Gastroesophageal sphincter (tissue), 3 donors: ENCODE results near the gene HS3ST6.

ENCODE experiments used
- POLR2A ChIP-seq, 2 donors: fragments of 450-650 bp; IDR thresholded peaks; one replicate each; pipeline ENCODE4 v1.6.1; 2017; ENCODE audit warnings: antibody characterized with exemption in 2 of 2, mild to moderate bottlenecking in 2 of 2, moderate library complexity in 1 of 2
- TF ChIP-seq, protein P1 (sequence below), 4 experiments: fragments of 200-600 bp in 2 of 4; fragments of 450-650 bp in 2 of 4; sonication (generic) in 1 of 4; IDR thresholded peaks; one replicate each; pipeline ENCODE4 v1.5.1; 2017 to 2019; ENCODE audit warnings: antibody characterized with exemption in 4 of 4, mild to moderate bottlenecking in 2 of 4, moderate library complexity in 2 of 4

DNA sequence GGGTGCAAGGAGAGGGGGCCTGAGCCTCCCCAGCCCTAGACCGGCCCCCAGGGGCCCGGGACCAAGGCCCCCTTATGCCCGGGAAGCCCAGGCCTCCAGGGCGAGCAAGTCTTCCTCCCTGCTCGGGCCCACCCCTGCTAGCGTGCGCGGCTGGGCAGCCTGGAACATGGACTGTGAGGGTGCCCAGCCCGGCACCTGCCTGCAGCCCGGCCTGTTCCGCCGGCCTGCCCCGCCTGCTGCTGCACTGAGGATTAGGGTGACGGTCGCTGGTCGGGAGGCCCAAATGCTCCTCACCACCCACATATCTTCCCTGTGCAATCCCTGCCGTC is 6.0 kb downstream of the HS3ST6 start:
- TF ChIP-seq, protein P1, sequence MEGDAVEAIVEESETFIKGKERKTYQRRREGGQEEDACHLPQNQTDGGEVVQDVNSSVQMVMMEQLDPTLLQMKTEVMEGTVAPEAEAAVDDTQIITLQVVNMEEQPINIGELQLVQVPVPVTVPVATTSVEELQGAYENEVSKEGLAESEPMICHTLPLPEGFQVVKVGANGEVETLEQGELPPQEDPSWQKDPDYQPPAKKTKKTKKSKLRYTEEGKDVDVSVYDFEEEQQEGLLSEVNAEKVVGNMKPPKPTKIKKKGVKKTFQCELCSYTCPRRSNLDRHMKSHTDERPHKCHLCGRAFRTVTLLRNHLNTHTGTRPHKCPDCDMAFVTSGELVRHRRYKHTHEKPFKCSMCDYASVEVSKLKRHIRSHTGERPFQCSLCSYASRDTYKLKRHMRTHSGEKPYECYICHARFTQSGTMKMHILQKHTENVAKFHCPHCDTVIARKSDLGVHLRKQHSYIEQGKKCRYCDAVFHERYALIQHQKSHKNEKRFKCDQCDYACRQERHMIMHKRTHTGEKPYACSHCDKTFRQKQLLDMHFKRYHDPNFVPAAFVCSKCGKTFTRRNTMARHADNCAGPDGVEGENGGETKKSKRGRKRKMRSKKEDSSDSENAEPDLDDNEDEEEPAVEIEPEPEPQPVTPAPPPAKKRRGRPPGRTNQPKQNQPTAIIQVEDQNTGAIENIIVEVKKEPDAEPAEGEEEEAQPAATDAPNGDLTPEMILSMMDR (IDR thresholded peaks at IDR 0.05): no peak
- TF ChIP-seq POLR2A (IDR thresholded peaks at IDR 0.05): no peak
